ENCODE measurements around the gene HOXD11.

Gene HOXD11

GRCh38 chr2:176067589-176068418 is 39.3 kb upstream of the HOXD11 start:
- DNase-seq, result no peak
- no peak overlapping the region for H2AFZ ChIP-seq (ENCODE audit: low read depth, low read length)
- no peak for TF ChIP-seq EZH2 (IDR thresholded peaks at IDR 0.05; ENCODE audit: borderline replicate concordance, low read depth, low read length, severe bottlenecking)
- no peak for TF ChIP-seq CTCF (IDR thresholded peaks at IDR 0.05; ENCODE audit: borderline replicate concordance, extremely low read depth, low read length, poor library complexity, severe bottlenecking)
- H3K27me3 ChIP-seq (ENCODE audit: insufficient read depth, low read length, poor library complexity), result peaks cover 9% of the 10 kb centered on the region
- no peaks in the 10 kb centered on the region for H3K4me1 ChIP-seq (ENCODE audit: insufficient read depth, low read length)
- H3K27ac ChIP-seq (ENCODE audit: low read length), result no peak overlapping the region
- no peak overlapping the region for H3K4me3 ChIP-seq (ENCODE audit: low read depth in 1 of 2, low read length in 2 of 2)
- H3K79me2 ChIP-seq (ENCODE audit: insufficient read depth, low read length), result no peaks in the 10 kb centered on the region
- no peaks in the 10 kb centered on the region for H3K9me3 ChIP-seq (ENCODE audit: insufficient read depth, low read length, severe bottlenecking)
- no peak overlapping the region for H3K4me2 ChIP-seq (ENCODE audit: insufficient read depth, low read length)
- no peaks in the 10 kb centered on the region for H3K36me3 ChIP-seq (ENCODE audit: insufficient read depth, low read length)
- H3K9ac ChIP-seq (ENCODE audit: low read depth, low read length), result no peak overlapping the region
- ATAC-seq (ENCODE audit: insufficient read depth, low read depth), result no peak
- H4K20me1 ChIP-seq (ENCODE audit: insufficient read depth, low read length), result no peaks in the 10 kb centered on the region

- Histone ChIP-seq H3K4me3 (ENCODE audit: low read depth in 1 of 2, low read length in 2 of 2) (no peak overlapping the region), H4K20me1 (ENCODE audit: insufficient read depth, low read length) (no peaks in the 10 kb centered on the region), H3K9me3 (ENCODE audit: insufficient read depth, low read length, severe bottlenecking) (no peaks in the 10 kb centered on the region), H3K9ac (ENCODE audit: low read depth, low read length) (no peak overlapping the region), H3K4me2 (ENCODE audit: insufficient read depth, low read length) (no peak overlapping the region), H3K36me3 (ENCODE audit: insufficient read depth, low read length) (no peaks in the 10 kb centered on the region), H3K27me3 (ENCODE audit: insufficient read depth, low read length, poor library complexity) (peaks cover 15% of the 10 kb centered on the region), H2AFZ (ENCODE audit: low read depth, low read length) (no peak overlapping the region), H3K27ac (ENCODE audit: low read length) (no peak overlapping the region), H3K79me2 (ENCODE audit: insufficient read depth, low read length) (no peaks in the 10 kb centered on the region), H3K4me1 (ENCODE audit: insufficient read depth, low read length) (no peaks in the 10 kb centered on the region)
- ATAC-seq (ENCODE audit: insufficient read depth, low read depth) (no peak), DNase-seq (no peak)
- TF ChIP-seq EZH2 (IDR thresholded peaks at IDR 0.05; ENCODE audit: borderline replicate concordance, low read depth, low read length, severe bottlenecking), result no peak
- no peak for TF ChIP-seq CTCF (IDR thresholded peaks at IDR 0.05; ENCODE audit: borderline replicate concordance, extremely low read depth, low read length, poor library complexity, severe bottlenecking)
These were observed 38.7 kb upstream of the HOXD11 start for GRCh38 chr2:176068419-176068832.

GRCh38 chr2:176071330-176072291 is 35.5 kb upstream of the HOXD11 start:
- Histone ChIP-seq H3K4me2 (ENCODE audit: insufficient read depth, low read length) (no peak overlapping the region), H2AFZ (ENCODE audit: low read depth, low read length) (no peak overlapping the region), H3K4me1 (ENCODE audit: insufficient read depth, low read length) (no peaks in the 10 kb centered on the region), H3K27me3 (ENCODE audit: insufficient read depth, low read length, poor library complexity) (peaks cover 26% of the 10 kb centered on the region), H3K79me2 (ENCODE audit: insufficient read depth, low read length) (no peaks in the 10 kb centered on the region), H3K27ac (ENCODE audit: low read length) (no peak overlapping the region), H3K9ac (ENCODE audit: low read depth, low read length) (no peak overlapping the region), H3K9me3 (ENCODE audit: insufficient read depth, low read length, severe bottlenecking) (no peaks in the 10 kb centered on the region), H3K4me3 (ENCODE audit: low read depth in 1 of 2, low read length in 2 of 2) (no peak overlapping the region), H3K36me3 (ENCODE audit: insufficient read depth, low read length) (no peaks in the 10 kb centered on the region), H4K20me1 (ENCODE audit: insufficient read depth, low read length) (no peaks in the 10 kb centered on the region)
- DNase-seq (no peak), ATAC-seq (ENCODE audit: insufficient read depth, low read depth) (no peak)
- no peak for TF ChIP-seq EZH2 (IDR thresholded peaks at IDR 0.05; ENCODE audit: borderline replicate concordance, low read depth, low read length, severe bottlenecking)
- no peak for TF ChIP-seq CTCF (IDR thresholded peaks at IDR 0.05; ENCODE audit: borderline replicate concordance, extremely low read depth, low read length, poor library complexity, severe bottlenecking)

Measured in DND-41 (cell line).